ENCODE data around the gene TRIM3.

Gene TRIM3

DNA sequence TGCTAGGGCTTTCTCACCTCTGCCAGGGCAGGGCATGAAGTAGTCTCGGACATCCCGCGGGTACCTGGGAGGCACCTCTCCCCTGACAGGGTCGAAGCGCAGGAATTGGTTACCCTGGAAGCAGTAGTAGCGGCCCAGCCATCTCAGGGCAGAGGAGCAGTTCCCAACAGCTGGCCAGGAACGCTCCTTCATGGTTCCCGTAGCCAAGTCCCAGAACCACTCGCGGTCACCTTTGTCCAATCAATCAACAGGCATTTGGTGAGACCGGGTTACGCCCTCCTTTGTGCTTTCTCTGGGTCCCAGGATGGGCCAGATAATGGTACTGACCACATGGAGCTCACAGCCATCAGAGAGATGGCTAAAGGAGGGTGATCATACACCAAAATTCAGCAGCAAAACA, 36.3 kb downstream of the TRIM3 start:
- no peak for DNase-seq

DNA sequence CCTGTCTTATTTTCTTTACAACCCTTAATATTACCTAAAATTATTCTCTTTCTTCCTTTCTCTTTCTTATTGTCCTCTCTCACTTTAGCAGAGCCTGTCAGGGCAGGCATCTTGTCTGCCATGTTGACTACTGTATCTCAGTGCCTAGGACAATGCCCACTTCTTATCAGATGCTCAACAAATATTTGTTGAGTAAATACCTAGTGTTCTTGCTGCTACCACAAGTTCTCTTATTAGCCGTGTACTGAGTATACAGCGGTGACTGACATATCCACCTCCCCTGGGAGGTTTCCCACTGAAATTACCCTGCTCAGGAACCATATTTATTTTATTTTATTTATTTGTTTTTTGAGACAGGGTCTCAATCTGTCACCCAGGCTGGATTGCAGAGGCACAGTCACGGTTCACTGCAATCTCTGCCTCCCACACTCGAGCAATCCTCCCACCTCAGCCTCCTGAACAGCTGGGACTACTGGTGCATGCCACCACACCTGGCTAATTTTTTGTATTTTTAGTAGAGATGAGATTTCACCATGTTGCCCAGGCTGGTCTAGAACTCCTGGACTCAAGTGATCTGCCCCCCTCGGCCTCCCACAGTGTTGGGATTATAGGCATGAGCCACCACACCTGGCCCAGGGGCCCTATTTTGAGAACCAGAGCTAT, 39.6 kb downstream of the TRIM3 start:
- DNase-seq: no peak

DNA sequence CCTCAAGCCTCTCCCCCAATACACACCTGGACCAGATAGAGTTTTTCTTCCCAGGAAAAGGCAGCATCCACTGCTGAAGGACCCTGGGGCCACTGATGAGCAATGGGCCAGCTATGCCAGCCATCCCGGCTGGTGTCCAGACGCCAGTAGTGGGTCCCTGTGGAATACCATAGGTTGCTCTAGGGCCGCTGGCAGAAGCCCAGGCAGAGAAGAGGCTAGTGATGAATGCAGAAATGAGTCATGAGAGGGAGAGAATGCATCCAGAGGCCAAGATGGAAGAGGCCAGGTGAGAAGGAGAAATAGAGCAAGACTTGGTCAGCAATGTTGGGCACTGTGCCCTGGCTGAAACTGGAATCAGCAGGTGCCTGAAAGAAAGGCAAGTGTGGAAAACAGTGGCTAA, 41.9 kb downstream of the TRIM3 start:
- DNase-seq: no peak

DNA sequence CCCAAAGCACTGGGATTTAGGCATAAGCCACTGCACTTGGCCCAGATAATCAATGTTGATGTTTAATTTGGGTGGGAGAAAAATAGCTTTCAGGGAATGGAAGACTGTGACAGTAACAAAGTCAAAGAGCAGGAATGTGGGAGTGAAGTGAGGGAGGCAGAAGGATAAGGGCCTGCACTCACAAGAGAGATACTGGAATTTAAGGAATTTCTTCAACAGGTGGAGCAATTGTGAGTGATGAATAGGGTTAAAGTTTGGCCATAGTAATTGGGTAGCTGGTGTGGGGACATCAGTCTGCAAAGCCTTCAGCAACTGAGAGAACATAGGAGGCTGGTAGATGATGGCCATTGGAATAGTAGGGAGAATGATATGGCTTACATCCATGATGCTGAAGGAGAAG, 46.2 kb downstream of the TRIM3 start:
- DNase-seq: no peak

DNA sequence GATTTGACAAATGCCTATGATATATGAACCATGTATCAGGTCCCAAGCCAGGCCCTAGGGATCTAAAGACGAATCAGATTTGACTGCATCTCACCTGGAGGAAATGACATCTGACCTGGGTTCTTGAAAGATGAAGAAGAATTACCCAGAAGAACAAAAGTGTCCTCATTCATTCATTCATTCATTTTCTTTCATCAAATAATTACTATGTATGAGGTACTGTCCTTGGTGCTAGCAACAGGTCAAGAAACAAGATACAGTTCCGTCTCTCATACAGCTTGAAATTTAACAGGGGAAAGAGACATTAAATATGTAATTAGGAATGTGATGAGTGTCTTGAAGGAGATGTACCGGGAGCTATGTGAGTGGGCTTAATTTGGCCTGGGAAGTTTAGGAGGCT, 53.1 kb downstream of the TRIM3 start:
- DNase-seq: no peak

DNA sequence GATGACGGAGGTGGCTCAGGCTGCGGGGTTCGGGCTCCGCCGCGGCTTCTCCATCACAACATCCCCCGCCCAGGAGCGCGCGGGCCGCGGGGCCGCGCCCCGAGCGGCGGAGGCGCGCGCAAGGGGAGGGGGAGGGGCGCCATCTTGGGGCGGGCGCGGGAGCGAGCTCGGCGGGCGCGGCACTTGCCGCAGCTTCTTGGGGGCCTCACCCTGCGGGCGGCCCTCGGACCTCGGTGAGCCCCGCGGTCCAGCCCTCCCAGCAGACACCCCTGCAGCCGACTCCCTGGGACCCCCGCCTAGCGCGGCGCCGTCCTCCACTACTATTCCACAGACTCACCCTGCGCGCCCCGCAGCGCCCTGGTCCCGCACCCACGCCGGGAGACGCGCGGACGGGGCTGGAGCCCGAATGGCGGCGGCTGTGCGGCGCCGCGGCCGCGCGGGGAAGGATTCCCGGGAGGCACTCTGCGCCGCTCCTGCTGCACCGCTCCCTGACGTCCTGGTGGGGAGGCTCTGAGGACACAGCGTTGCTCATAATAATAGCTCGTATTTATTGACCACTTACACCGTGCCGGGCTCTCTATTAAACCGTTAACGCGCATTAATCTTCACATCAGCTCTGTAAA, 54.6 kb downstream of the TRIM3 start, which contains the start of gene APBB1:
APBB1 (minus strand) TSS at position 86 of the 623 bp plus-strand sequence. CDS start 7,747 bp downstream, outside the sequence.
- no peak for DNase-seq

DNA sequence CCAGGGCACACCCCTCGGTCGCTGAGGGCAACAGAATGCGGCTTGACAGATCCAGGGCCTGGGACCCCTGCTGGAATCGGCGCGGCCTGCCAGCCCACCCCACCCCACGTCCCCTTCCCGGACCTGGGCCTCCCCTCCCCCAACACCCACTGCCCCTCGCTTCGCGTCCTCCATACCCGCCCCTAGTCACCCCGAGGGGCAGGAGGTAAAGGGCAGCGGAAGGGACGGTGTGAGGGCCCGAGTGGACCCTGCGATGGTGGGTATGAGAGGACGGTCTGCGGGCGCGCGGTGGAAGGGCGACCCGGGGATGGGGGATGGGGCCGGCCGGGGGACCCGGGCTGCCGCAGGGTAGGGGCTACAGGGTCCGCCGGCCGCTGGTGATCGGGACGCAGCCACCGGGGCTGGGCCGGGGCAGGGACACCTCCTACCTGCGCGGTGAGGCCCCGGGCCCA, 55.2 kb downstream of the TRIM3 start:
- DNase-seq: no peak

DNA sequence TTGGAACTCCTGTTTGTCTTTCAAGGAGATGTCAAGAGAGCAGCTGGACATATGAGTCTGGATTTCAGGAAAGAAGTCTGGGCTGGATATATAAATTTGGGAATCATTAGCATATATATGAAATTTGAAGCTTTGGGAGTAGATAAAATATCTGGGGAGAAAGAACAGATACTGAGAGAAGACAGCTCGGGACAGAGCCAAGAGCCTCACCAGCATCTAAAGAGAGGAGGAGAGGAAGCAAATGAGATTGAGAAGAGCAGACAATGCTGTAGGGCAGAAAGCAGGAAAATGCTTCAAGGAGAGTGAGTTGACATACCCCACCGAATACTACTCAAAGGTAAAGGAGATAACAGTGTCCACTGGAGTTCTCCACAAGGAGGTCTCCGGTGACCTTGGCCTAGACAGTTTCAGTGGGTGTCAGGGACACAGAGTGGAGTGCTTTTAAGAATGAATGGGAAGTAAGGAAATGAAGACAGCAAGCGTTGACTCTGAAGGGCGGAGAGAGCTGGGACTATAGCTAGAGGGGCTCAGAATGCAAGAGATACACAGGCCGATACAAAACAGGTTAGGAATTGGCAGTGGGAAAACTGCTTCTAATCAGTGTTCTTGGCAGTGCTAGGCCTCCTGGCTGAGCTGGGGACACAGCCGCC, 55.7 kb downstream of the TRIM3 start:
- DNase-seq: no peak

DNA sequence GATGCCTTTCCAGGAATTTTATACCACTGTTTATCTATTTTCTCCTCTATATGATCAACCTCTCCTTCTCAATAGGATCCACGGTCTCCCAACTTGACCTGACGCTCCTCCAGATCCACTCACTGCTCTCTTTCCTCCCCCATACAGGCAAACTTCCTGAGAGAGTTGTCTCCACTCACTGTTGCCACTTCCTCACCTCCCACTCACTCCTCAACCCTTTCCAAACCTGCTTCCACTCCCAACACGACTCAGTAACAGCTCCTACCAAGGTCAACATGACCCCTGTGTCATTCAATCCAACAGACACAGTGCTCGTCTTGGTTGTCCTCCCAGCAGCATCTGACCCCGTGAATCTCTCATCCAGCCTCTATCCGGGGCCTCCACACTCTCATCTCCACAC, 57.9 kb downstream of the TRIM3 start:
- DNase-seq: no peak

DNA sequence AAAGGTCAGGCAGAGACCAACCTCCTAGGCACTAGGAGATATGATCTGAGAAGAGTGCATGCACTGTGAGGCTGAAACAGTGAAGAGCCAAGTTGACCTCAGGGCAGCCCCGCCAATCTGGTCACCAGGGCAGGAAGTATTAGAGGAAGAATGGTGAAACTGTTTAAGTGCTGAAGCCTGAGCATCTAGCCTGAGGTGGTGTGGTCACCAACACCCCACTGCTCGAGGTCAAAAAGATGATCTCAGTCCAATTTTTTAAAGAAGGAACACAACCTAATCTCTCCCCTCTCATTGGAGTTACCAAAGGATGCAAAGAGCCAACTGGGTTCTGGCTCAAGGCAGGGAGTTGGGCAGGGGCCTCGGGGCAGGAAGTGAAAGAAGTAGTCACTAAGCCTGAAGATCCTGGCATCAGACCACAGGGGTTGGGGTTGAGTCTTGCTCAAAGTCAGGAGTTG, 58.8 kb downstream of the TRIM3 start:
- DNase-seq: no peak

DNA sequence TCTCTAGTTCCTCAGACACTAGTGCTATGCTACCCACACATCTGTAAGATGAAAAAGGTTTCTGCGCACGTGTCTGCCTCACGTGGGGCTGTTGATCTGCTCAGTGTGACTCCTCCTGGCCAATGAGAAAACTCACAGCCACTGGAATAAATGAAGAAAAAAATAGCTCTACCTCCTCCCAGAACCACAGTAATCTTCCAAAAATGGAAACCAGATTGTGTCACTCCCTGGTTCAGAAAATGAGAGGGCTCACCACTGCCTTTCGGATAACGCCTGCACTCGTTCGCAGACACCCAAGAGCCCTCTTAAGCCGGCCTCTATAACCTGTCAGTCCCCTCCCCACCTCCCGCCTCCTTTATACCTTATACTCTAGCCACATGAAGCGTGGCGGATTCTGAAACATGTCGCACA, 59.9 kb downstream of the TRIM3 start:
- no peak for DNase-seq

DNA sequence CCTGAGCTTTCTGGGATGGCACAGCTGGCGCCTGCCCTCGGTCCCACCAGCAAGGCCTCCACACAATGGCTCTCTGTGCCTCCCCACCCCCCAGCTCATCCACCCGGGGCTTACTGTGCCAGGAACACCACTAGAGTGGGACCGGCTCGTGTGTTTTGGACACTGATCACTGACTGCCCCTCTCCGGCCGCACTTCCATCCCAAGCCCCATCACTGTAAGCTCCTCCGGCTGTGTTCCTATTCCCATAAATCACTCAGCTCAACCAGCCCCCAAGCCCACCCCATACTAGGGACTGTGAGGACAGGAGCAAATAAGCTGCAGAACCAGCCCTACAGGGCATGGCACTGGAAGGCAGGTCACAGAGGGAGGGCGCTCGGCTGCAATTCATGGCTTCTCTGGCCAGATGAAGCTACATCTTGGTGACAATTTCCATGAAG, 62.1 kb downstream of the TRIM3 start:
- DNase-seq: no peak

DNA sequence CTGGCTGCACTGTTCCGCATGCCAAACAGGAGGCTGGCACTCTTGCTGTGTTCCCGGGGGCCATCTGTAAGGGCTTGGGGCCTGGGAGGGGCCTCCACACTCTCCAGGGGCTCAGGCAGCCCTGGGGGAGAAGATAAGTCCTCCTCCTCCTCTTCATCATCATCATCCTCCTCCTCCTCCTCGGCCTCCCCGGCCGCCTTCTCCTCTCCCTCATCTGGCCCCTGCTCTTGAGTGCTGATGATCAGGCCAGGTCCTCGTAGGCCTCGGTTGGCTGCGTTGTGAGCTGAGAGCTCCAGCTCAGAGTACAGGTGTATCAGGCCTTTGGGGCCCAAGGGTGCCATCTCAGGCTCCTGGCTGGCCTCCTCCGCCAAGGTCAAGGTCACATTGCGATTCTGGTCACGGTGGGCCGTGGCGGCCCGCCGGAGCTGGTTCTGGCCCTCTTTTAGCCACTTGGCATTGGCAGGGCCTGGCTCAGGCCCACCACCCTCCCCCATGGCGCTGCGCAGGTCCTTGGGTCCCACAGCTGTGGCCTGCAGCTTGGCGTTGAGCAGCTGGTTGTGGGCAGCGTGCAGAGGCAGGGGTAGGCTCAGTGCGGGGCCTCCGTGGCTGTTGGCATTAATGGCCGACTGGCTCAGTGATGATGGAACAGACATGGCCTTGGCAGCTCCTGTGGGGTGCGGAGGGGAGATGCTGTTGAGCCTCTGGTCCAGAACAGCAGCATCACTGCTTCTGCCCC, 62.9 kb downstream of the TRIM3 start:
- no peak for DNase-seq

DNA sequence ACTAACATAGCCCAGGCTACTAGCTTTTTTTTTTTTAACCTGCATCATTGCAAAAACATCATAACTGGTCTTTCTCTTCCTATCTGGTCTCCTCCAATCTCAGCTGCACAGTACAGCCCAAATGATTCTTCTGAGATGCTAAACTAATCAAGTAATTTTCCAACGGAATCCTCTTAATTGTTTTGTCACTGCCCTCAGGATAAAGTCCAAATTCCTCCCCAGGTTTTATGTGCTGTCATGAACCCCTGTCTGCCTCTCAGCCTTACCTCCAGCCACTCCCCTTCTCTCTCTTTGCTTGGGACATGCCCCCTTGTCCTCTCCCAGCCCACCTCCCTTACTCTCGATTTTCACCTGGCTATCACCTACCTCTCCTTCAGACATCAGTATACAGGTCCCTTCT, 67.4 kb downstream of the TRIM3 start:
- DNase-seq: no peak

DNA sequence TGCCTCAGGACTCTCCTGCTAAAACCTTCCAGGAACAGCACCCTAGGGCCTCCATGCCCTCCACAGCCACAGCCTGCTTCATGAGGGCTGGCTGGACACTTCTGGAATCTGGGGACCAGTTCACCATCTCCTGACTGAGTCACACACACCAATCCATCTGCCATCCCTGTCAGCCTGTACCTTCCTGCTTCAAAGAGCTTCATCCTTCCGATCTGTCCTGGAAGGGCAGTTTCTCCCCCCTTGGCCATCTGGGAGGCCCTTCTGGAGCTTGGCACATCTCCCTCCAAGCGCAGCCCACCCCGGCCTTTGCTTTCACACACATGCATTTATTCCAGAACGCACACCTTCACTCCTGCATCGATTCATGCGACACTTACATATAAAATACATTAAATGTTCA, 67.9 kb downstream of the TRIM3 start:
- DNase-seq: peak; percentile 76 to 79

DNA sequence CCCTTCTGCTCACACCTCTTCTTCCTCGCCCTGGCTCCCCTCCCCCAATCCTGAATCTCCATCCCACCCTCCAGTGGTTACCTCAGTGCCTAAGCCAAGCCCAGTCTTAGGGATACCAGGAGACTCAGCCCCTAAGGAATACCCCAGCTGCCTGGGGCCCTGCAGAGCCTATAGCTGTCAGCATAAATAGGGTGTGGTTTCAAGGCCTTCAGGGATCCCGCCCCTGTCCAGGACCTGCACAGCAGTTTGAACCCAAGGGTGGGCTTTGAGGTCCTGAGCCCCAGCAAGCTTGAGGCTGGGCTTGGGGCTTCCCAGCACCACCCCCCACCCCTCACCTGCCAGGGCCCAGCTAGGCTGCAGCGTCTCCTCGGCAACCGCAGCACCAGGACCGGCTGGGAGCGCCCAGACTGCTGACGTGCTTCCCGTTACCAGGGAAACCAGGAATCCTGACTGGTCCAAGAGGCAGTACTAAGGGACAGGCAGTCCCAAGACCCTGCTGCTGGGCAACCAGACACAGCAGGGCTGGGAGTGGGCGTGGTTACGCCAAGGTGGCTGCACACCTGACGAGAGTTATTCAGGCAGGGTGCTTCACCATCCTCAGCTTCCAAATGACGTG, 68.6 kb downstream of the TRIM3 start:
- DNase-seq: peak; percentile 32 to 64

DNA sequence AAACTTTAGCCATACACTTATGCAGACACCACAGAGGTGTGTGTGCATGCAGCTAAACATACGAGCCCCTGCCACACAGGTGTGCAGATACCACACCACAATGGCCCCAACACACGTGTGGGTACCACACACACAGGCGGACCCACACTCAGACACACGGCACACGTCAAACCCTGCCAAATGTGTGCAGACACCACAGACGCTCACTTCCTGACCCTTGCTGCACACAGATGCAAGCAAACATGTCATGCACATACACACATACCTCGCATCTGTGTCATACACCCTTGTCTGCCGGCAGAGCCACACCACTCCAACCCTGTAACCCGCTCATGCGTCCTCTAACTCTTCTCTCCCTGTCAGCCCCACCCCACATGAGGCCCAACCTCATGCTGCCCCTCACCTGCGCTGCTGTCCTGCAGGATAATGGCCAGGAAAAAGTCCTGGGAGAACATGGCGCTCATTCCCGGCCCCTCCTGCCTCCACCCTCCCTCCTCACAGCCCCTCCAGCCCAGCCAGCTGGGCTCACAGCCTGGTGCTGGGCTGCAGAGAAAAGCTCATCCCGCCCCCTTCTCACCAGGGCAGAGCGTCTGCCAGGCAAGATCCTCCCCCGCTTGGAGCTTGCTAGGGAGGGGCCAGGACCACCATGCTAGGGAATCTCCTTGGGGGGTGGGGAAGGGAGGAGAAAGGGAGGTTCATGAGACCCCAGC, 69.2 kb downstream of the TRIM3 start:
- no peak for DNase-seq

DNA sequence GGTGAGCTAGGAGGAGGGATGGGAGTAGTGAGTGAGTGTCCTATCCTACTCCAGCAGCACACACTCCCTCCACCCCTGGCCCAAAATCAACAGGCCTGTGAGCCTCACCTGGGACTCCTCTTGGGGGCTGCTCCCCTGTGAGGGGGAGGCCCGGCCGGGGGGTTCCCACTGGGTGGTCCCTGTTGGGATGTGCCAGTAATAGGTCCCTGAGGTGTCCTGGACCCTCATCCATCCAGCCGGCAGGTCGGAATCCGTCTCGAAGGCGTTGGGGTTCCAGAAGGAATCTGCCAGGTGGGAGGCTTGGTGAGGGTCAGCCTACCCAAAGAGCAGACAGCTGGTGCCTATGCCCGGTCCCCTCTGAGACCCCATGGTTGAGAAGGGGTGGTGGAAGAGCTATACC, 70.2 kb downstream of the TRIM3 start:
- DNase-seq: no peak

DNA sequence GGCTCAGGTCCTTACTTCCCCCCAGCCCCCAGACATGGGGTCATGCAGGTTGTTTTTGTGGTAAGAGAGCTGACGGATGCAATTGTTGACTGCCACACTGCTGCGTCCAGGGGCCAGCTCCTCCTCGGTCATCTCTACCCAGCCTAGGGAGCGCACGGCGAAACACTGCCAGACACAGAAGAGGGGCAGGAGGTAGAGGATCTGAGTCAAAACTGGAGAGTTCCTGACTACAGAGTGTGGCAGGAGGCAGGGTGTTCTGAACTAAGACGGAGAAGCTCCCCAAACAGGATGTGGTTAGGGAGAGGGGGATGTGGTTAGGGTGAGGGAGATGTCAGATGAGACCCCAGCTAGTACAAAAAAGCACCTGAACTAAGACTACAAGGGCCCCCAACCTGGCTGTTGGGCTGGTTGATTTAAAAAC, 71.2 kb downstream of the TRIM3 start:
- no peak for DNase-seq

DNA sequence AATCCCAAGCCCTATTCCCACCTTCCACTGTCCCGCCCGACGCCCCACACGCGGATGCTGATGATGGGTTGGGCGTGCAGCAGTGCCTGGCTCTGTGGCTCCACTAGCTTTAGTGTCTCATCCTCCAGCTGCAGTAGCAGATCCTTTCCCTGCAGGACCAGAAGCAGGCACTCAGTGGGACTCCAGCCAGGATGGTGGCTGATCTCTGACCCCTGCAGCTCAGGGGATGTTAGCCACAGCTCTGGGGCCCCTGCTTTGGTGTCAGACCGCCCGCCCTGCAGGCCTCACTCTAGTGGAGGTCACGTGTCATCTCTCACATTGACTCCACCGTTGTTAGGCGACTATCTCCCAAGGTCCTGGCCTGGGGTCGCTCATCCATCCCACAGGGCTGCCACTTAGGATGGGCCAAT, 71.7 kb downstream of the TRIM3 start:
- DNase-seq: no peak

DNA sequence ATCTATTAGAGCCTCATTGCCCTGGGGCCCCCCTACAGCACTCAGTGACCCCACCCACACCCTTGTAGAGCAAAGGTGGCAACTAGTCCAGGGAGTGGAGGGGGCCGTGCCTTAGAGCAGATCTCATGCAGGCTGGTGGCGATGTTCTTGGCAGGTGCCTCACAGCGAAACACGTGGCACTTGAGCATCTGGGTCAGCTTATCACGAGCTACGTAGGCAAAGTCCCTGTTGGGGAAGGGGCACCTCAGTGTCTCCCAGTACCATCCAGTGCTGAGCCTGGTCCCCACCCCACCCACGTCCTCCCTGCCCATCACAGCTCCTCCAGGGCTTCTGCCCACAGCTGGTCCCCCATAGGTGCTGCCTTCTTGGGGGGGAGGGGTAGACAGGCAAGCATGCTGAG, 72.3 kb downstream of the TRIM3 start:
- no peak for DNase-seq

All from cerebellar nuclear complex (tissue), 1 donor.